ENCODE measurements around the gene UVRAG.

The UVRAG gene

DNA sequence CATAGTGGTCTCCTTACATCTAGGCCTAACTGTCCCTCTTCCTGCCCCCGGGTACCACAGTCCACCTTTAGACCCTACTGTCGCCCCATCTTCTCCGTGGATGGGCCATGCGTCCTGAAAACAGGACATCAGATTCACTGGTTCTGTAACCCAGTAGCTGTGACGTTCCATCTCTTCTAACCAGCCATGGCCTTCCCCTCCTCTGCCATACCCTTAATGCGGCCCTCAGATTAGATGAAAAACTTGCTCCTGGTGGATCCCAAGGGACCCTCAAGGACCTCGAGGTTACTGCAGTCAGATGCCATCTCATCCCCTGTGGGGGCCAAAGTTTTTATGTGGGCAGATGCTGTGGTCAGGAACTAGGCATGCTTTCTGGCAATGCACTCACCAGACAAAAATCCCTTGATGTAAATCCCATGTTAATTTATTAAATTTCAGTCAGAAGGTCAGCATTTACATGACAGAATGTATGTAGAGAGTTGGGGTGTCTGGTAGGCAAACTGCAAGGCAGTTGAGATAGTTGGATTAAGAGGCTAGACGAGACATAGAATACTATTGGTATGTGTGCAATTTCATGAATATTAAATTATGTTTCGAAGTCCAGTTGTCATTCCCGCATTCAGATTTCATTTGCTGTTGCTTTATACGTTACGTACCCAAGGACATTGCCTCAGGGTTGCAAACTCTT lies 327.0 kb downstream of the UVRAG start:
- CTCF ChIA-PET: interaction anchor here (0.7 to 4.8 kb wide), 4 partner anchors 10 to 245 kb away, joined by 3 to 24 read pairs (median 5); no protein-coding TSS in a partner anchor
- Histone ChIP-seq H3K27ac (ENCODE audit: extremely low read depth, low read depth, low read length) (no peak overlapping the region), H3K4me3 (ENCODE audit: low read depth, low read length) (no peak overlapping the region), H3K4me1 (ENCODE audit: control insufficient read depth, insufficient read depth, low read length) (no peaks in the 10 kb centered on the region), H3K9me3 (ENCODE audit: control insufficient read depth, insufficient read depth, low read depth, low read length) (no peaks in the 10 kb centered on the region), H3K36me3 (ENCODE audit: control insufficient read depth in 2 of 2, insufficient read depth in 1 of 2, low read length in 2 of 2) (peaks cover 0 to 10% of the 10 kb centered on the region in 2 experiments; a peak in 1 of 3 replicates)
- POLR2A ChIA-PET: no interaction called here
- TF ChIP-seq ZNF776 (tag by site-specific recombination; IDR thresholded peaks at IDR 0.05; ENCODE audit: borderline replicate concordance) (no peak), ZNF394 (tag by site-specific recombination; IDR thresholded peaks at IDR 0.05; ENCODE audit: borderline replicate concordance) (no peak), GLIS2 (tag by site-specific recombination; IDR thresholded peaks at IDR 0.05) (no peak), ZNF354C (tag by site-specific recombination; IDR thresholded peaks at IDR 0.05; ENCODE audit: borderline replicate concordance, low read depth) (no peak), ZNF423 (tag by site-specific recombination; IDR thresholded peaks at IDR 0.05) (no peak), ZNF785 (tag by site-specific recombination; IDR thresholded peaks at IDR 0.05) (no peak), ZBTB21 (tag by site-specific recombination; IDR thresholded peaks at IDR 0.05) (no peak), HOXC10 (CRISPR knock-in tag; IDR thresholded peaks at IDR 0.05) (no peak), ZNF404 (tag by site-specific recombination; IDR thresholded peaks at IDR 0.05) (no peak)
- TF ChIP-seq, protein P1, sequence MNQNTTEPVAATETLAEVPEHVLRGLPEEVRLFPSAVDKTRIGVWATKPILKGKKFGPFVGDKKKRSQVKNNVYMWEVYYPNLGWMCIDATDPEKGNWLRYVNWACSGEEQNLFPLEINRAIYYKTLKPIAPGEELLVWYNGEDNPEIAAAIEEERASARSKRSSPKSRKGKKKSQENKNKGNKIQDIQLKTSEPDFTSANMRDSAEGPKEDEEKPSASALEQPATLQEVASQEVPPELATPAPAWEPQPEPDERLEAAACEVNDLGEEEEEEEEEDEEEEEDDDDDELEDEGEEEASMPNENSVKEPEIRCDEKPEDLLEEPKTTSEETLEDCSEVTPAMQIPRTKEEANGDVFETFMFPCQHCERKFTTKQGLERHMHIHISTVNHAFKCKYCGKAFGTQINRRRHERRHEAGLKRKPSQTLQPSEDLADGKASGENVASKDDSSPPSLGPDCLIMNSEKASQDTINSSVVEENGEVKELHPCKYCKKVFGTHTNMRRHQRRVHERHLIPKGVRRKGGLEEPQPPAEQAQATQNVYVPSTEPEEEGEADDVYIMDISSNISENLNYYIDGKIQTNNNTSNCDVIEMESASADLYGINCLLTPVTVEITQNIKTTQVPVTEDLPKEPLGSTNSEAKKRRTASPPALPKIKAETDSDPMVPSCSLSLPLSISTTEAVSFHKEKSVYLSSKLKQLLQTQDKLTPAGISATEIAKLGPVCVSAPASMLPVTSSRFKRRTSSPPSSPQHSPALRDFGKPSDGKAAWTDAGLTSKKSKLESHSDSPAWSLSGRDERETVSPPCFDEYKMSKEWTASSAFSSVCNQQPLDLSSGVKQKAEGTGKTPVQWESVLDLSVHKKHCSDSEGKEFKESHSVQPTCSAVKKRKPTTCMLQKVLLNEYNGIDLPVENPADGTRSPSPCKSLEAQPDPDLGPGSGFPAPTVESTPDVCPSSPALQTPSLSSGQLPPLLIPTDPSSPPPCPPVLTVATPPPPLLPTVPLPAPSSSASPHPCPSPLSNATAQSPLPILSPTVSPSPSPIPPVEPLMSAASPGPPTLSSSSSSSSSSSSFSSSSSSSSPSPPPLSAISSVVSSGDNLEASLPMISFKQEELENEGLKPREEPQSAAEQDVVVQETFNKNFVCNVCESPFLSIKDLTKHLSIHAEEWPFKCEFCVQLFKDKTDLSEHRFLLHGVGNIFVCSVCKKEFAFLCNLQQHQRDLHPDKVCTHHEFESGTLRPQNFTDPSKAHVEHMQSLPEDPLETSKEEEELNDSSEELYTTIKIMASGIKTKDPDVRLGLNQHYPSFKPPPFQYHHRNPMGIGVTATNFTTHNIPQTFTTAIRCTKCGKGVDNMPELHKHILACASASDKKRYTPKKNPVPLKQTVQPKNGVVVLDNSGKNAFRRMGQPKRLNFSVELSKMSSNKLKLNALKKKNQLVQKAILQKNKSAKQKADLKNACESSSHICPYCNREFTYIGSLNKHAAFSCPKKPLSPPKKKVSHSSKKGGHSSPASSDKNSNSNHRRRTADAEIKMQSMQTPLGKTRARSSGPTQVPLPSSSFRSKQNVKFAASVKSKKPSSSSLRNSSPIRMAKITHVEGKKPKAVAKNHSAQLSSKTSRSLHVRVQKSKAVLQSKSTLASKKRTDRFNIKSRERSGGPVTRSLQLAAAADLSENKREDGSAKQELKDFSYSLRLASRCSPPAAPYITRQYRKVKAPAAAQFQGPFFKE (tag by site-specific recombination; IDR thresholded peaks at IDR 0.05; ENCODE audit: borderline replicate concordance): no peak
- TF ChIP-seq, protein P2, sequence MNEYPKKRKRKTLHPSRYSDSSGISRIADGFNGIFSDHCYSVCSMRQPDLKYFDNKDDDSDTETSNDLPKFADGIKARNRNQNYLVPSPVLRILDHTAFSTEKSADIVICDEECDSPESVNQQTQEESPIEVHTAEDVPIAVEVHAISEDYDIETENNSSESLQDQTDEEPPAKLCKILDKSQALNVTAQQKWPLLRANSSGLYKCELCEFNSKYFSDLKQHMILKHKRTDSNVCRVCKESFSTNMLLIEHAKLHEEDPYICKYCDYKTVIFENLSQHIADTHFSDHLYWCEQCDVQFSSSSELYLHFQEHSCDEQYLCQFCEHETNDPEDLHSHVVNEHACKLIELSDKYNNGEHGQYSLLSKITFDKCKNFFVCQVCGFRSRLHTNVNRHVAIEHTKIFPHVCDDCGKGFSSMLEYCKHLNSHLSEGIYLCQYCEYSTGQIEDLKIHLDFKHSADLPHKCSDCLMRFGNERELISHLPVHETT (tag by site-specific recombination; IDR thresholded peaks at IDR 0.05): no peak
- TF ChIP-seq, protein P3, sequence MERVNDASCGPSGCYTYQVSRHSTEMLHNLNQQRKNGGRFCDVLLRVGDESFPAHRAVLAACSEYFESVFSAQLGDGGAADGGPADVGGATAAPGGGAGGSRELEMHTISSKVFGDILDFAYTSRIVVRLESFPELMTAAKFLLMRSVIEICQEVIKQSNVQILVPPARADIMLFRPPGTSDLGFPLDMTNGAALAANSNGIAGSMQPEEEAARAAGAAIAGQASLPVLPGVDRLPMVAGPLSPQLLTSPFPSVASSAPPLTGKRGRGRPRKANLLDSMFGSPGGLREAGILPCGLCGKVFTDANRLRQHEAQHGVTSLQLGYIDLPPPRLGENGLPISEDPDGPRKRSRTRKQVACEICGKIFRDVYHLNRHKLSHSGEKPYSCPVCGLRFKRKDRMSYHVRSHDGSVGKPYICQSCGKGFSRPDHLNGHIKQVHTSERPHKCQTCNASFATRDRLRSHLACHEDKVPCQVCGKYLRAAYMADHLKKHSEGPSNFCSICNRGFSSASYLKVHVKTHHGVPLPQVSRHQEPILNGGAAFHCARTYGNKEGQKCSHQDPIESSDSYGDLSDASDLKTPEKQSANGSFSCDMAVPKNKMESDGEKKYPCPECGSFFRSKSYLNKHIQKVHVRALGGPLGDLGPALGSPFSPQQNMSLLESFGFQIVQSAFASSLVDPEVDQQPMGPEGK (tag by site-specific recombination; IDR thresholded peaks at IDR 0.05): no peak
- TF ChIP-seq, protein P4, sequence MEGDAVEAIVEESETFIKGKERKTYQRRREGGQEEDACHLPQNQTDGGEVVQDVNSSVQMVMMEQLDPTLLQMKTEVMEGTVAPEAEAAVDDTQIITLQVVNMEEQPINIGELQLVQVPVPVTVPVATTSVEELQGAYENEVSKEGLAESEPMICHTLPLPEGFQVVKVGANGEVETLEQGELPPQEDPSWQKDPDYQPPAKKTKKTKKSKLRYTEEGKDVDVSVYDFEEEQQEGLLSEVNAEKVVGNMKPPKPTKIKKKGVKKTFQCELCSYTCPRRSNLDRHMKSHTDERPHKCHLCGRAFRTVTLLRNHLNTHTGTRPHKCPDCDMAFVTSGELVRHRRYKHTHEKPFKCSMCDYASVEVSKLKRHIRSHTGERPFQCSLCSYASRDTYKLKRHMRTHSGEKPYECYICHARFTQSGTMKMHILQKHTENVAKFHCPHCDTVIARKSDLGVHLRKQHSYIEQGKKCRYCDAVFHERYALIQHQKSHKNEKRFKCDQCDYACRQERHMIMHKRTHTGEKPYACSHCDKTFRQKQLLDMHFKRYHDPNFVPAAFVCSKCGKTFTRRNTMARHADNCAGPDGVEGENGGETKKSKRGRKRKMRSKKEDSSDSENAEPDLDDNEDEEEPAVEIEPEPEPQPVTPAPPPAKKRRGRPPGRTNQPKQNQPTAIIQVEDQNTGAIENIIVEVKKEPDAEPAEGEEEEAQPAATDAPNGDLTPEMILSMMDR (tag by site-specific recombination; IDR thresholded peaks at IDR 0.05): no peak
- TF ChIP-seq, protein P5, sequence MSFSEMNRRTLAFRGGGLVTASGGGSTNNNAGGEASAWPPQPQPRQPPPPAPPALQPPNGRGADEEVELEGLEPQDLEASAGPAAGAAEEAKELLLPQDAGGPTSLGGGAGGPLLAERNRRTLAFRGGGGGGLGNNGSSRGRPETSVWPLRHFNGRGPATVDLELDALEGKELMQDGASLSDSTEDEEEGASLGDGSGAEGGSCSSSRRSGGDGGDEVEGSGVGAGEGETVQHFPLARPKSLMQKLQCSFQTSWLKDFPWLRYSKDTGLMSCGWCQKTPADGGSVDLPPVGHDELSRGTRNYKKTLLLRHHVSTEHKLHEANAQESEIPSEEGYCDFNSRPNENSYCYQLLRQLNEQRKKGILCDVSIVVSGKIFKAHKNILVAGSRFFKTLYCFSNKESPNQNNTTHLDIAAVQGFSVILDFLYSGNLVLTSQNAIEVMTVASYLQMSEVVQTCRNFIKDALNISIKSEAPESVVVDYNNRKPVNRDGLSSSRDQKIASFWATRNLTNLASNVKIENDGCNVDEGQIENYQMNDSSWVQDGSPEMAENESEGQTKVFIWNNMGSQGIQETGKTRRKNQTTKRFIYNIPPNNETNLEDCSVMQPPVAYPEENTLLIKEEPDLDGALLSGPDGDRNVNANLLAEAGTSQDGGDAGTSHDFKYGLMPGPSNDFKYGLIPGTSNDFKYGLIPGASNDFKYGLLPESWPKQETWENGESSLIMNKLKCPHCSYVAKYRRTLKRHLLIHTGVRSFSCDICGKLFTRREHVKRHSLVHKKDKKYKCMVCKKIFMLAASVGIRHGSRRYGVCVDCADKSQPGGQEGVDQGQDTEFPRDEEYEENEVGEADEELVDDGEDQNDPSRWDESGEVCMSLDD (tag by site-specific recombination; IDR thresholded peaks at IDR 0.05): no peak
- TF ChIP-seq, protein P6, sequence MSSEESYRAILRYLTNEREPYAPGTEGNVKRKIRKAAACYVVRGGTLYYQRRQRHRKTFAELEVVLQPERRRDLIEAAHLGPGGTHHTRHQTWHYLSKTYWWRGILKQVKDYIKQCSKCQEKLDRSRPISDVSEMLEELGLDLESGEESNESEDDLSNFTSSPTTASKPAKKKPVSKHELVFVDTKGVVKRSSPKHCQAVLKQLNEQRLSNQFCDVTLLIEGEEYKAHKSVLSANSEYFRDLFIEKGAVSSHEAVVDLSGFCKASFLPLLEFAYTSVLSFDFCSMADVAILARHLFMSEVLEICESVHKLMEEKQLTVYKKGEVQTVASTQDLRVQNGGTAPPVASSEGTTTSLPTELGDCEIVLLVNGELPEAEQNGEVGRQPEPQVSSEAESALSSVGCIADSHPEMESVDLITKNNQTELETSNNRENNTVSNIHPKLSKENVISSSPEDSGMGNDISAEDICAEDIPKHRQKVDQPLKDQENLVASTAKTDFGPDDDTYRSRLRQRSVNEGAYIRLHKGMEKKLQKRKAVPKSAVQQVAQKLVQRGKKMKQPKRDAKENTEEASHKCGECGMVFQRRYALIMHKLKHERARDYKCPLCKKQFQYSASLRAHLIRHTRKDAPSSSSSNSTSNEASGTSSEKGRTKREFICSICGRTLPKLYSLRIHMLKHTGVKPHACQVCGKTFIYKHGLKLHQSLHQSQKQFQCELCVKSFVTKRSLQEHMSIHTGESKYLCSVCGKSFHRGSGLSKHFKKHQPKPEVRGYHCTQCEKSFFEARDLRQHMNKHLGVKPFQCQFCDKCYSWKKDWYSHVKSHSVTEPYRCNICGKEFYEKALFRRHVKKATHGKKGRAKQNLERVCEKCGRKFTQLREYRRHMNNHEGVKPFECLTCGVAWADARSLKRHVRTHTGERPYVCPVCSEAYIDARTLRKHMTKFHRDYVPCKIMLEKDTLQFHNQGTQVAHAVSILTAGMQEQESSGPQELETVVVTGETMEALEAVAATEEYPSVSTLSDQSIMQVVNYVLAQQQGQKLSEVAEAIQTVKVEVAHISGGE (tag by site-specific recombination; conservative IDR thresholded peaks at IDR 0.05; ENCODE audit: low read depth): no peak

All from HEK293 (cell line).